BJ (cell line): Measurements from ENCODE around the gene CDKL4. TPM values are rescaled to one million over a fixed set of nuclear protein-coding genes. Genes with fewer than 3 reads are reported as not detected.
"Not testable (repeated sequence)": the region's sequence is repeated elsewhere in the genome, so short reads cannot be mapped to it uniquely, and the experiment has no call there.

Experiments
- CTCF ChIA-PET: fragments of 350-600 bp; formaldehyde crosslinking; extraction: SDS; loops from one replicate; lab custom pipeline; 2021; ENCODE audit warnings: antibody characterized with exemption, inconsistent platforms; lab: Yijun Ruan, JAX
- POLR2A ChIA-PET: fragments of 300-600 bp; sonication (Branson Sonifier 250); formaldehyde crosslinking; extraction: SDS; loops from one replicate; lab custom pipeline; 2021; ENCODE audit warnings: antibody characterized with exemption; lab: Charles Lee
- DNase-seq: peaks from one replicate; pipeline ENCODE4 v3.0.0-alpha.2; 2011; ENCODE audit warnings: low read depth
- H3K27me3 ChIP-seq: 2 replicates; pipeline ENCODE4 v1.6.0; 2011; ENCODE audit warnings: low read length; ENCODE audit not compliant: control insufficient read depth, insufficient read depth
- H3K36me3 ChIP-seq: 2 replicates; pipeline ENCODE4 v1.5.1; 2011; ENCODE audit warnings: low read length; ENCODE audit not compliant: control insufficient read depth, insufficient read depth
- H3K4me3 ChIP-seq: 2 replicates; pipeline ENCODE4 v1.5.1; 2011; ENCODE audit warnings: low read depth, mild to moderate bottlenecking, control low read depth, low read length
- polyA plus RNA-seq: library from polyadenylated mRNA; depleted of rRNA; stranded (reverse); fragments of >200 nt; gene quantifications from 2 replicates; pipeline ENCODE4 v1.2.3, GENCODE V29; 2011
- TF ChIP-seq, protein P1 (sequence below): IDR thresholded peaks from 2 replicates; pipeline ENCODE4 v1.5.1; 2011; ENCODE audit warnings: low read depth, mild to moderate bottlenecking, control low read depth, inconsistent platforms, low read length, moderate library complexity; ENCODE audit not compliant: insufficient read depth

The CDKL4 gene
- polyA plus RNA-seq, 1 experiment: not detected

DNA sequence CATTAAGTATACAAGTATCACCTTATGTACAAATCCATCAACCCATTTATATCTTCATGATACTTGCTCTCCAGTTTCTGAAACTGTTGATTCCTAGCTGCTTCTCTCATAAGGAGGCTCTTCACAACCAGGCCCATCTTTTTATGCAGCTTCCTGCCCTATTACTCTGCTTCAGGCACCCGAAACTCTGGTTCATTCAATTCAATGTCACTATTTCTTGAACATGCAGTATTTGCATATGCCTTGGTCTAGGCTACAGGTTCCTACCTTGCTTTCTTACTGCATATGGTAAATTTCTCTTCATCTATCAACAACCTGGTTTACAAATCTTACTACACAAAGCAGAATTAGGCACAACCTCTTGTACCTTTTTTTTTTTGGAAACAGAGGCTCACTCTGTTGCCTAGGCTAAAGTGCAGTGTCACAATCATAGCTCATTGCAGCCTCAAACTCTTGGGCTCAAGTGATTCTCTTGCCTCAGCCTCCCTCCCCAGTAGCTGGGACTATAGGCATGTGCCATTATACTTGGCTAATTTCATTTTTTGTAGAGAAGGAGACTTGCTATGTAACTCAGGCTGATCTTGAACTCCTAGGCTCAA is 2.7 kb upstream of the CDKL4 start:
- ChIA-PET POLR2A (no interaction called here), CTCF (interaction anchor here (1.3 kb wide), 1 partner anchor 23 kb away, joined by 6 read pairs; no protein-coding TSS in a partner anchor)
- Histone ChIP-seq H3K4me3 (no peak overlapping the region), H3K36me3 (no peaks in the 10 kb centered on the region), H3K27me3 (no peaks in the 10 kb centered on the region)
- DNase-seq: no peak
- TF ChIP-seq, protein P1, sequence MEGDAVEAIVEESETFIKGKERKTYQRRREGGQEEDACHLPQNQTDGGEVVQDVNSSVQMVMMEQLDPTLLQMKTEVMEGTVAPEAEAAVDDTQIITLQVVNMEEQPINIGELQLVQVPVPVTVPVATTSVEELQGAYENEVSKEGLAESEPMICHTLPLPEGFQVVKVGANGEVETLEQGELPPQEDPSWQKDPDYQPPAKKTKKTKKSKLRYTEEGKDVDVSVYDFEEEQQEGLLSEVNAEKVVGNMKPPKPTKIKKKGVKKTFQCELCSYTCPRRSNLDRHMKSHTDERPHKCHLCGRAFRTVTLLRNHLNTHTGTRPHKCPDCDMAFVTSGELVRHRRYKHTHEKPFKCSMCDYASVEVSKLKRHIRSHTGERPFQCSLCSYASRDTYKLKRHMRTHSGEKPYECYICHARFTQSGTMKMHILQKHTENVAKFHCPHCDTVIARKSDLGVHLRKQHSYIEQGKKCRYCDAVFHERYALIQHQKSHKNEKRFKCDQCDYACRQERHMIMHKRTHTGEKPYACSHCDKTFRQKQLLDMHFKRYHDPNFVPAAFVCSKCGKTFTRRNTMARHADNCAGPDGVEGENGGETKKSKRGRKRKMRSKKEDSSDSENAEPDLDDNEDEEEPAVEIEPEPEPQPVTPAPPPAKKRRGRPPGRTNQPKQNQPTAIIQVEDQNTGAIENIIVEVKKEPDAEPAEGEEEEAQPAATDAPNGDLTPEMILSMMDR: no peak

GRCh38 chr2:39244963-39245625 is 1.3 kb upstream of the CDKL4 start:
- H3K36me3 ChIP-seq, DNase-seq, H3K4me3 ChIP-seq, POLR2A ChIA-PET, H3K27me3 ChIP-seq: not testable (repeated sequence)
- CTCF ChIA-PET: interaction anchor here (1.2 to 1.3 kb wide), 2 partner anchors 16 to 24 kb away, joined by 3 to 6 read pairs; no protein-coding TSS in a partner anchor

- H3K36me3 ChIP-seq, DNase-seq, H3K27me3 ChIP-seq, H3K4me3 ChIP-seq, POLR2A ChIA-PET: not testable (repeated sequence)
- CTCF ChIA-PET: interaction anchor here (1.0 to 1.2 kb wide), 2 partner anchors 15 to 16 kb away, joined by 3 to 4 read pairs; no protein-coding TSS in a partner anchor
Observed at GRCh38 chr2:39244241-39244862, 582 bp upstream of the CDKL4 start.

DNA sequence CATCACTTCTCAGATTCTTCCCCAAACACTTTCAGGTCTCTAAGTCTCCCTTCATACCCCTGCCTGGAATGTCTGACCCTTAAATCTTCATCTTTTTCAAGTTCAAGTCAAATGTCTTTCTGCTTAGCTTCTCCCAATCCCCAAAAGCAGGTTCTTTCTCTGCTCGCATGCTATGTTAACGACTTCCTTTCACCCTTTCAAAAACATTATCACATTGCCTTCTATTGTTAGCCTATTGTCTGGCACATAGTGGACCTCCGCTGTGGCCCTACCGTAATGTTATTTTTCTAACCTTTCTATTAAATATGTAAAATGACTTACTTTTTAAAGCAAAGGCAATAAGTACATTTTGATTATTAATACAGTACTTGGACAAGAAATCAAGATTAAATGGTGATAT is 2.2 kb downstream of the CDKL4 start:
- TF ChIP-seq, protein P1: no peak
- ChIA-PET CTCF (interaction anchor here (0.9 to 1.7 kb wide), 2 partner anchors 12 to 14 kb away, joined by 3 to 5 read pairs; no protein-coding TSS in a partner anchor), POLR2A (interaction anchor here (0.5 kb wide), 1 partner anchor 490 kb away, joined by 3 read pairs; the partner anchor contains the start of gene SRSF7)
- Histone ChIP-seq H3K27me3 (no peaks in the 10 kb centered on the region), H3K36me3 (no peaks in the 10 kb centered on the region), H3K4me3 (no peak overlapping the region)
- DNase-seq: no peak

- no peaks in the 10 kb centered on the region for H3K27me3 ChIP-seq
- no peaks in the 10 kb centered on the region for H3K36me3 ChIP-seq
- POLR2A ChIA-PET: no interaction called here
- CTCF ChIA-PET: interaction anchor here (1.3 to 1.7 kb wide), 2 partner anchors 11 to 13 kb away, joined by 4 to 5 read pairs; no protein-coding TSS in a partner anchor
- no peak overlapping the region for H3K4me3 ChIP-seq
- TF ChIP-seq, protein P1: no peak
- DNase-seq: no peak
Observed at GRCh38 chr2:39240758-39241157, 3.0 kb downstream of the CDKL4 start.

DNA sequence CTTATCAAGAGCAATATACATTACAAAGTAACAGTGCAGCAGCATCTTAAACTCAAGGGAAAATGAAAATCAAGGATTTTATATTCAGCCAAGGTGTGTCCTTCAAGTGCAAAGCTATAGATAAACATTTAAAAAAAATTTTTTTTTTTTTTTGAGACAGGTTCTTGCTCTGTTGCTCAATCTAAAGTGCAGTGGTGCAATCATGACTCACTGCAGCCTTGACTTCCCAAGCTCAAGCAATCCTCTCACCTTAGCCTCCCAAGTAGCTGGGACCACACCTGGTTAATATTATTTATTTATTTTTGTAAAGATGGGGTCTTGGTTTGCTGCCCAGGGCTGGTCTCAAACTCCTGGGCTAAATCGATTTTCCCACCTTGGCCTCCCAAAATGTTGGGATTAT is 9.0 kb downstream of the CDKL4 start:
- TF ChIP-seq, protein P1: no peak
- ChIA-PET CTCF (interaction anchor here (1.0 to 1.1 kb wide), 2 partner anchors 176 to 595 kb away, joined by 3 read pairs; no protein-coding TSS in a partner anchor), POLR2A (no interaction called here)
- Histone ChIP-seq H3K27me3 (no peaks in the 10 kb centered on the region), H3K36me3 (no peaks in the 10 kb centered on the region), H3K4me3 (no peak overlapping the region)
- no peak for DNase-seq
